ENCODE data around the gene AP1G2.
"Not testable (repeated sequence)": the region's sequence is repeated elsewhere in the genome, so short reads cannot be mapped to it uniquely, and the experiment has no call there.

Gene AP1G2

DNA sequence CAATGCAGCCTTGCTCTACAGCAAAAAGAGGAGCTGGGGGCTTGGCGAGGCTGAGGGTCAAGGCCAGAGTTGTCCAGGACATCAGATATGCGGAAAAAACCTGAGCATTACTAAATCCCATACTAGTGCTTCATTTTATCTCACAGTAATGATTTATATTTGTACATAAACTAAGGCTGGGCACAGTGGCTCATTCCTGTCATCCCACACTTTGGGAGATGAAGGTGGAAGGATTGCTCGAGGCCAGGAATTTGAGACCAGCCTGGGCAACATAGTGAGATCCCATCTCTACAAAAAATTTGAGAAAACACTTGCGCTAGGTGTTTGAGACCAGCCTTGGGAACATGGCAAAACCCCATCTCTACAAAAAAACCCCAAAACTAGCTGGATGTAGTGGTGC lies 22.6 kb upstream of the AP1G2 start:
- no peak for DNase-seq

DNA sequence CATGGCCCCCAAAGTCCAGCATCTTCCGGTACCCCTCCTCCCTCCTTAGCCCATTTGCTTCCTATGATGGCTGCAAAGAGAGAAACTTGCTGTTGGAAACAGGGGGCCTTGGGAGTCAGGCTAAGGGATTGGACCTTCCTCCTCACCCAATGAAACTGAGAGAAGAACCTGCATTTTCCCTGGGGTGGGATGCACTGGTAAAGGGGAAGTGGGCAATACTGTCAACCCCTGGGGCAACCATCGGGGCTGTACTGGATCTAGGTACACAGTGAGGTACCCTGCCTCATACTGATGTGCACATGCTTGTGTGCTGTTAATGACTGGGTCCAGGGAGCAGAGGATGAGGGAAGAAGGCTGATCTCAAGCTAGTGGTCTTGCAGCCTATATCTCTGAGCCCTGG lies 22.0 kb upstream of the AP1G2 start:
- DNase-seq: no peak

DNA sequence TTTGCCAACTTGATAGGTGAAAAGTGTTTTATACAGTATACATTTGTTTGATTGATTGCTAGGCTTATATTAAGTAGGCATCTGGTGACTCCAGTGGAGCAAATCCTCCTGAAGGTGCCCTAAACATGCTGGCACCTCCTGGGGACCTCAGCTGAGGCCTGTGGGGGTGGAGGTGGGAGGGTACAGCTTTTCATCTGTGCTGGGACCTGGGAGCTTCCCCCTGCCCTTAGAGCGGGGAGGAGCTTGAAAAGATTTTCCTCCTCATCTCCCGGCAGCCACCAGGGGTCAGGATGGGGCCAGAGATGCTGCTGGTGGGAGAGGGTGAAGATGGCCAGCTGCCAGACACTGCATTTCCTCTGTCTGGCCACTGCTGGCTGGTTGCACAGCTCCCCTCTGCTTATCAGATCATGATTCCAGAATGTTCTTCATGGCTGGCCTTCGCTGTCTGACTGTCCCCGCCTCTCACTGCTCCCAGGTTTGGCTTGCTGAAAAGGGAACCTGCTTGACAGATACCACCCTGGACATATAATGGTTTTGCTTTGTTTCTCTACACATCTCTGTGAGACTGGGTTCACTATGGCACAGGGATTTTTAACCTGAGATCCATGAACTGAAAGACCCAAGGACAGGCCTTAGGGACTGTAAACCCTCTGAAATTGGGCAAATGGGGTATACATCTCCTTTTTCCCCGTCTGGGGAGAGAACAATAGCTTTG lies 21.4 kb upstream of the AP1G2 start:
- peak; percentile 68 for DNase-seq

- not testable (repeated sequence) for DNase-seq
Measured at GRCh38 chr14:23584527-23585203, 17.1 kb upstream of the AP1G2 start.

DNA sequence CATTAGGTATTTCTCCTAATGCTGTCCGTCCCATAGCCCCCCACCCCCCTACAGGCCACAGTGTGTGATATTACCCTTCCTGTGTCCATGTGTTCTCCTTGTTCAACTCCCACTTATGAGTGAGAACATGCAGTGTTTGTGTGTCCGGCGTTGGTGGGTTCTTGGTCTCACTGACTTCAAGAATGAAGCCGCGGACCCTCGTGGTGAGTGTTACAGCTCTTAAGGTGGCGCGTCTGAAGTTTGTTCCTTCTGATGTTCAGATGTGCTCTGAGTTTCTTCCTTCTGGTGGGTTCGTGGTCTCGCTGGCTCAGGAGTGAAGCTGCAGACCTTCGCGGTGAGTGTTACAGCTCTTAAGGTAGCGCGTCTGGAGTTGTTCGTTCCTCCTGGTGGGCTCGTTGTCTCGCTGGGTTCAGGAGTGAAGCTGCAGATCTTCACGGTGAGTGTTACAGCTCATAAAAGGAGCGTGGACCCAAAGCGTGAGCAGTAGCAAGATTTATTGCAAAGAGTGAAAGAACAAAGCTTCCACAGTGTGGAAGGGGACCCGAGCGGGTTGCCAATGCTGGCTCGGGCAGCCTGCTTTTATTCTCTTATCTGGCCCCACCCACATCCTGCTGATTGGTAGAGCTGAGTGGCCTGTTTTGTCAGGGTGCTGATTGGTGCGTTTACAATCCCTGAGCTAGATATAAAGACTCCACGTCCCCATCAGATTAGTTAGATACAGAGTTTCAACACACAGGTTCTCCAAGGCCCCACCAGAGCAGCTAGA lies 16.4 kb upstream of the AP1G2 start:
- DNase-seq: not testable (repeated sequence)

GRCh38 chr14:23582906-23583760 lies 15.5 kb upstream of the AP1G2 start:
- DNase-seq: no peak

DNA sequence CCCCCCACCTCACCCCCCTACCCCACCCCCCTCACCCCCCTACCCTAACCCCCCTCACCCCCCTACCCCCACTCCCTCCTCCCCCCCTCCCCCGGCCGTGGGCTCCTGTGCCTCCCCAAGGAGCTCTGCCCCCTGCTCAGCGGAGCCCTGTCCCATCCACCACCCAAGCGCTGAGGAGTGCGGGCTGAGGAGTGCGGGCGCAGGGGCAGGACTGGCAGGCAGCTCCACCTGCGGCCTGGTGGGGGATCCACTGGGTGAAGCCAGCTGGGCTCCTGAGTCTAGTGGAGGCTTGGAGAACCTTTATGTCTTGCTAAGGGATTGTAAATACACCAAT lies 13.3 kb upstream of the AP1G2 start:
- no peak for DNase-seq

DNA sequence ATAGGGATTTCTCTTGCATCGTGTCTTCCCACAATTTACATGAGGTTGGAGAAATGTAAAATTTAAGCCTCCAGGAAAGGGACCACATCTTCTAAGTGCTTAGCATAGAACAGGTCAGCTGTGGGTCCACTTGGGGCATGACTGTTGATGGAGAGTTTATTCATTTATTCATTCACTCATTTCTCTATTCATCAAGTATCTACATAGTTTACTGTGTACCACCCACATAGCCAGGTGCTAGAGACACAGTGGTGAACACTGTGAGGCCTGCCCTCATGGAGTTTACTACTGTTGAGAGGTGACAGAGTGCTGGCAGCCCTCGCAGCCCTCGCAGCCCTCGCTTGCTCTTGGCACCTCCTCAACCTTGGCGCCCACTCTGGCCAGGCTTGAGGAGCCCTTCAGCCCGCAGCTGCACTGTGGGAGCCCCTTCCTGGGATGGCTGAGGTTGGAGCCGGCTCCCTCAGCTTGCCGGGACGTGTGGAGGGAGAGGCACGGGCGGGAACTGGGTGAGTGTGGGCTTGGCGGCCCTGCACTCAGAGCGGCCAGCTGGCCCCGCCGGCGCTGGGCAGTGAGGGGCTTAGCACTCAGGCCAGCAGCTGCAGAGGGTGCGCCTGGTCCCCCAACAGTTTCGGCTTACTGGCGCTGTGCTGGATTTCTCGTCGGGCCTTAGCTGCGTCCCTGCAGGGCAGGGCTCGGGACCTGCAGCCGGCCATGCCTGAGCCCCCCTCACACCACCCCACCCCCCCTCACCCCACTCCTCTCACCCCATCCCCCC lies 12.7 kb upstream of the AP1G2 start:
- no peak for DNase-seq

- no peak for DNase-seq
Measured at GRCh38 chr14:23579739-23580138, 12.1 kb upstream of the AP1G2 start.

GRCh38 chr14:23579311-23579630 lies 11.7 kb upstream of the AP1G2 start:
- no peak for DNase-seq

GRCh38 chr14:23578560-23579310 lies 11.1 kb upstream of the AP1G2 start, which contains the start of gene JPH4:
Gene JPH4 (minus strand): TSS chr14:23578790. CDS start chr14:23577453, 1,337 bp downstream.
- DNase-seq: no peak

DNA sequence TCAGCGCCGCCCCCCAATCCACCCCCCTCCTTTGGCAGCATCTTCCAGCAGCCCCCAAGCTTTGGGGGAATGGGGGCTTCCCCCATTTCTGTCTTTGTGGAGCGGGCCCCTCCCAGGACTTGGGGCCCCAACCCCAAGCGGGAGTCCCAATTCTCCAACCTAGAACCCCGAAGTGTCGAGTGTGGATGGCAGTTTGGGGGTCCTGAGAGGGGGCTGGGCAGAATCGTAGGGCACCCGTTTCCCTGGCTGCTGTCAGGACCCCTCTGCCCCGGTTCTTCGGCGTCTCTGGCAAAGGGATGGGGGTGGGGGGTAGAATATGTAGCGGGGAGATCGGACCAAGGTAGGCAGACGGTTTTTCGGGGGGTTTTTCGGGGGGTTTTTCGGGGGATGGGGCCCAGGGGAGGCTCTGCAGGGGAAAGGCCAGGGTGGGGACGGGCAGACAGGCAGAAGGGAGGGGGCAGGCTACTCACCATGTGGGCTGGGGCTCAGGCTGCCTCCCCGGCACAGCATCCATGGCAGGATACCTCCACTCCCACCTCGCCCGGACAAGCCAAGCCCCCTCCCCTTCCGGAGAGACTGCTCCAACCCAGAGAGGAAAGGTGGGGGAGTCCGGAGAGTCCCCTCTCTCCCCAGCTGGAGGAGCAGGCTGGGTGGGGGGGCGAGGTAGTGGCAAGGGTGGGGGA lies 10.3 kb upstream of the AP1G2 start:
- no peak for DNase-seq

- DNase-seq: no peak
Measured at GRCh38 chr14:23577004-23577681, 9.6 kb upstream of the AP1G2 start.

- no peak for DNase-seq
Measured at GRCh38 chr14:23573384-23574015, 5.9 kb upstream of the AP1G2 start.

- DNase-seq: no peak
Measured at GRCh38 chr14:23572836-23573235, 5.2 kb upstream of the AP1G2 start.

GRCh38 chr14:23572524-23572828 lies 4.9 kb upstream of the AP1G2 start:
- DNase-seq: no peak

- DNase-seq: no peak
Measured at GRCh38 chr14:23571701-23572523, 4.3 kb upstream of the AP1G2 start.

DNA sequence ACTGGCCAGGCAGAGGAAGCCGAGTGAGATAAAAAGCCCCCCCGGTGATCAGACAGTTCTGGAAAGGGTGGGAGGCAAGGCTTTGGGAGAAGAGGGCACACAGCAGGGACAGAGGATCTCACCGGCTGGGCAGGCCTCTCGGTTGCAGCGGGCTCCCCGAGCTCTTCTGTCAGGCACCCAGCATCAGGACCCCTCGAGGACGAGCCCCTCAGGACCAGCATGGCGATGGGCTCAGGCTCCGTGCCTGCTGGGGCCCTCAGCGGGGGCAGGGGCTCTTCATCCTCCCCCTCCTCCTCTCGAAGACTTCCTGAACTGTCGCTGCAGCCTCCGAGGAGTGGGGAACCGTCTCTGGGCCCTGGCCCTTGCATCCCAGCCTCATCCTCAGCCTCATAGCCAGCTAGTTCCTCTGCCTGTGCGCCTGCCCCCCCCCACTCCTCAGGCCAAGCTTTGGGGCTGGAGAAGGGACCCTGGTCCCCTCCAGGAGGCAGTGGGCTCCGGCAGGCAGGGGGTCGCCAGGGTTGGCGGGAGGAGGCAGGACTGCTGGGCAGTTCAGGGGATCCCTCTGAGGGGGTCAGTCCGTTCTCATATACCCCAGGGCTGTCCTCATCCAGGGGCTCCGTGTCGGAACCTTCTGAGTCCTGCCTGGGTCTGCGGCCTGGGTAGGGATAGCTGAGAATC lies 3.4 kb upstream of the AP1G2 start:
- DNase-seq: no peak

Measured in activated CD4-positive, CD25-positive, alpha-beta regulatory T cell treated with anti-CD3 and anti-CD28 coated beads, Interleukin-2, amount 50 U/mL, for 72 hours (primary cell).